Fibroblast of villous mesenchyme (primary cell): ENCODE results near the gene SPAG17. TPM values are rescaled to one million over a fixed set of nuclear protein-coding genes. Genes with fewer than 3 reads are reported as not detected.

ENCODE experiments used
- DNase-seq: peaks from one replicate; pipeline ENCODE4 v3.0.0-alpha.2; 2010; ENCODE audit warnings: low read depth
- H3K4me3 ChIP-seq: 2 replicates; pipeline ENCODE4 v1.5.1; 2011; ENCODE audit warnings: low read depth, mild to moderate bottlenecking, low read length
- total RNA-seq: library from RNA; depleted of rRNA; stranded (reverse); fragments of >200 nt; gene quantifications from 2 replicates; pipeline ENCODE4 v1.2.3, GENCODE V29; 2012
- TF ChIP-seq, protein P1 (sequence below): IDR thresholded peaks from 2 replicates; pipeline ENCODE4 v1.5.1; 2012; ENCODE audit warnings: low read depth, mild to moderate bottlenecking, low read length; ENCODE audit not compliant: insufficient read depth

SPAG17 gene
- total RNA-seq, 1 donor, result not detected

DNA sequence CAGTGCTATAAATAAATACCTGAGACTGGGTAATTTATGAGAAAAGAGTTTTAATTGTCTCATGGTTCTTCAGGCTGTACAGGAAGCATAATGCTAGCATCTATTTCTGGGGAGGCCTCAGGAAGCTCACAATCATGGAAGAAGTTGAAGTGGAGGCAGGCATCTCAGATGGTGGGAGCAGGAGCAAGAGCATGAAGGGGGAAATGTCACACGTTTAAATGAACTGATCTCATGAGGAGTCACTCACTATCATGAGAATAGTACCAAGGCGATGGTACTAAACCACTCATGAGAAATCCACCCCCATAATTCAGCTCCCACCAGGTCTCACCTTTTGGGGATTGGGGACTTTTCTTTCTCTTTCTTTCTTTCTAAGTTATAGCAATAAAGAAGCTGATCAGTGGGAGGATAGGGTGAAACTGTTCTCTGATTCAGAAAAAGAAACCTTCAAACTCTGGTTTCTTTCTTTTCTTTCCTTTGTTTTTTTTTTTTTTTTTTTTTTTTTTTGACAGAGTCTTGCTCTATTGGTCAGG lies 17.1 kb upstream of the SPAG17 start:
- TF ChIP-seq, protein P1, sequence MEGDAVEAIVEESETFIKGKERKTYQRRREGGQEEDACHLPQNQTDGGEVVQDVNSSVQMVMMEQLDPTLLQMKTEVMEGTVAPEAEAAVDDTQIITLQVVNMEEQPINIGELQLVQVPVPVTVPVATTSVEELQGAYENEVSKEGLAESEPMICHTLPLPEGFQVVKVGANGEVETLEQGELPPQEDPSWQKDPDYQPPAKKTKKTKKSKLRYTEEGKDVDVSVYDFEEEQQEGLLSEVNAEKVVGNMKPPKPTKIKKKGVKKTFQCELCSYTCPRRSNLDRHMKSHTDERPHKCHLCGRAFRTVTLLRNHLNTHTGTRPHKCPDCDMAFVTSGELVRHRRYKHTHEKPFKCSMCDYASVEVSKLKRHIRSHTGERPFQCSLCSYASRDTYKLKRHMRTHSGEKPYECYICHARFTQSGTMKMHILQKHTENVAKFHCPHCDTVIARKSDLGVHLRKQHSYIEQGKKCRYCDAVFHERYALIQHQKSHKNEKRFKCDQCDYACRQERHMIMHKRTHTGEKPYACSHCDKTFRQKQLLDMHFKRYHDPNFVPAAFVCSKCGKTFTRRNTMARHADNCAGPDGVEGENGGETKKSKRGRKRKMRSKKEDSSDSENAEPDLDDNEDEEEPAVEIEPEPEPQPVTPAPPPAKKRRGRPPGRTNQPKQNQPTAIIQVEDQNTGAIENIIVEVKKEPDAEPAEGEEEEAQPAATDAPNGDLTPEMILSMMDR, result no peak
- DNase-seq, result no peak
- no peak overlapping the region for H3K4me3 ChIP-seq

DNA sequence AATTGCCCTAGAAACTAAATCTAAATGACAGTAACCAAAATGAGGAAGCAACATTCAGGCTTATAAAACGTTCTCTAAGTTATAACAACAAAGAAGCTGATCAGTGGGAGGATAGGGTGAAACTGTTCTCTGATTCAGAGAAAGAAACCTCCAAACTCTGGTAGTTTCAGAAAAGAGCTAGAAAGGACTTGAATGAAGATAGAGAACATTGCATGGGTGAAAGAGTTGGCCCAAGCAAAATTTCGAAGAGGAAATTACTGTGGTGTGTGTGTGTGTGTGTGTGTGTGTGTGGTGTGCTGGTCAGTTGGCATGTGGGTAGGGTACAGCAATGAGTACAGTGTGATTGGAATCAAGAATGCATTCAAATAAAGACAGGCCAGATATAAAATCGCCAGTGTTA lies 16.5 kb upstream of the SPAG17 start:
- no peak for DNase-seq
- TF ChIP-seq, protein P1, result no peak
- H3K4me3 ChIP-seq, result no peak overlapping the region

DNA sequence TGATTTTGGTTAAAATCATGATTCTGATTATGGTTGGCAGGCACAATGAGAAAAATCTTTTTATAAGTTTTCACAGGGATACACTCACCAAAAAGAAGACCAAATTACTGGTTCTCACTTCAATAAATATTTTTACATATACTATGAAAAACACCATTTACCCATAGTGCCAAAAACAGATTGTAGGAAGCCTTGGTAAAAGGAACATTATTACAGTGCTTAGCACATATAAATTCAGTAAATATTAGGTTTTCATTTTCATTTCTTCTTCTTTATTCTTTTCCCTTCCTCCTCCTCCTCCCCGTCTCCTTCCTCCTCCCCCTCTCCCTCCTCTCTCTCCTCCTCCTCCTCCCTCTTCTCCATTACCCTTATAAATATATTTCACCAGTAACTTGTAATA lies 15.8 kb upstream of the SPAG17 start:
- TF ChIP-seq, protein P1, result no peak
- DNase-seq, result no peak
- no peak overlapping the region for H3K4me3 ChIP-seq

DNA sequence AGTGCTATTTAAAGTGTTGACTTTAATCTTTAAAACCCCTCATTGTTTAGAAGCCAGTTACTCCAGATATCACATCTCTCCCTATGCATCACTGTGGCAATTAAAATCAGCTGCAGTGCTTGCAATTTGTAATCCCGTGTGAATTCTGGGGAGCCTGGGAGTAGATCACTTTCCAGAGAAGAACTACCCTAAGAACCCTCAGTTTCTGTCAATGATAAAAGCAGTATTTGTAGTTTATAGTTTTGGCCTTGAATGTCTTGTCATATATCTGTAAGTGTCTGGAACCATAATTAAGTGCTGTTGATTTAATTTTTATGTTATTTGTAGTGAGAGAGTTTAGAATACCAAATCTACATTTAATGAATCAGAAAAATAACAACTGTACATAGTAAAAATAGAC lies 5.5 kb upstream of the SPAG17 start:
- no peak overlapping the region for H3K4me3 ChIP-seq
- DNase-seq, result no peak
- TF ChIP-seq, protein P1, result no peak

DNA sequence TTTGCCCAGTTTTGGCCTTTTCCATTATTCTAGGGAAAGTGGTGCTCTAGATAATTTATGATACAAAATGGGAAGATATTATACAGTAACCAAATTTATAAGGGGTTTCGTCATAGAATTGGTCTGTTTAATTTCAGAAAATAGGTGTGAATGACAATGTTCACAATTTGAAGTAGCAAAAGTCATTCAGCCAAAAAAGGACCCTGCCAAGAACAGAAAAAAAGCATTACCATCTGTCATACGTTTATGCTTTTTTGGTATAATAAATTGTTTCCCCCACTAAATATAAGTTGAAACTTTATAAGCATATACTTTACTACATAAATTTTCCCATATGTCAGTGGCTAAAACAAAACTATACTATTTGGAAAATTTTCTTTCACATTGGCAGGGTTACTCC lies 4.5 kb upstream of the SPAG17 start:
- no peak overlapping the region for H3K4me3 ChIP-seq
- TF ChIP-seq, protein P1, result no peak
- no peak for DNase-seq

DNA sequence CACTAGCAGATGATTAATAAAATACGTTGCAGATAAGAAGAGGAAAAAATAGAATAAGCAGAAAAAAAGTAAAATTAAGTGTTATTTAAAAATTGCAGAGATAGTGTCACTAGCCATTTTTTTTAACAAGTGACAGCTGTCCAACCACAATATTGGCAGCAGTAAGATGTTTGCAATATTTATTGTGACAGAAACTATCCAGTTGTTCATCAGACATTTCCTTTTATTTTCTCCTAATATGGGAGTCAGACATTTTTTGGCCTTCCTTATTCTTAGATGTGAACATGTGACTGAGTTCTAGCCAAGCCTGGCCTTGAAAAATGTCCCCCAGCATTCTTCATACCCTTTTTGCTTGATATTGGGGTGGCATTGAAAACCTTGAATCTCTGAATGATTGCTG lies 3.4 kb upstream of the SPAG17 start:
- TF ChIP-seq, protein P1, result no peak
- no peak overlapping the region for H3K4me3 ChIP-seq
- no peak for DNase-seq

DNA sequence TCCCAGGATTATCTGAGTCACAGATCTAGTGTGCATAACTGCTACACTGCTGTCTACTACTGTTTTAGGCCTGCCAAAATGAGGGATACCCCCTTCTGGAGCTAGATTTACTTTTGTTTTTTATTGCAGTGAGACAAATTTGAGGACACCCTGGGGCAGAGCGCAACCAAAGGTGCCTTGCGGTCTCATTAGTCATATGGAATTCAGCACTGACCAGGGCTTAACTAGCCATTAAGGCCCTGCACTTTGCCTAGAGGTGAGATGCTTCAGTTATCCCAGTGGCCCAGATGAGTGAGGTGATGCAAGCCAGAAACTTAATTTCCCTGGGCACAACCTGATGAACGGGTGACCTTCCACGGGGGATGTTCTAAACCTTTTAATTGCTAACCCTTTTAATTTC lies 998 bp upstream of the SPAG17 start:
- no peak overlapping the region for H3K4me3 ChIP-seq
- no peak for DNase-seq
- TF ChIP-seq, protein P1, result no peak
